Urinary bladder (tissue), 4 donors: ENCODE data around the gene ZPBP2. TPM values are rescaled to one million over a fixed set of nuclear protein-coding genes. Genes with fewer than 3 reads are reported as not detected.
A peak's percentile ranks its signal among the peaks of the same experiment; 100 is the strongest.

Experiments used
- DNase-seq: peaks from one replicate; pipeline ENCODE4 v3.0.0-alpha.2; 2015; ENCODE audit errors: extremely low spot score
- H3K27ac ChIP-seq: one replicate; pipeline ENCODE4 v1.5.1; 2013; ENCODE audit warnings: low read depth, mild to moderate bottlenecking, moderate library complexity
- H3K36me3 ChIP-seq: one replicate; pipeline ENCODE4 v1.6.1; 2013; ENCODE audit warnings: mild to moderate bottlenecking, moderate library complexity; ENCODE audit not compliant: insufficient read depth
- H3K4me1 ChIP-seq: one replicate; pipeline ENCODE4 v1.6.1; 2013; ENCODE audit warnings: mild to moderate bottlenecking, moderate library complexity; ENCODE audit not compliant: insufficient read depth
- H3K4me3 ChIP-seq: one replicate; pipeline ENCODE4 v1.5.1; 2013; ENCODE audit warnings: low read depth, low read length
- WGBS: extraction: QIAGEN DNeasy Blood & Tissue Kit; methylation state at CpG from one replicate; pipeline ENCODE4 v1.1.7; 2013; 5-methylcytosine and 5-hydroxymethylcytosine counted together
- polyA plus RNA-seq: library from polyadenylated mRNA; stranded (reverse); fragments of 200-250 nt; gene quantifications from one replicate; pipeline ENCODE4 v1.2.3, GENCODE V29; 2013
- small RNA-seq: library from RNA; depleted of rRNA; stranded (forward); fragments of <200 nt; gene quantifications from one replicate; pipeline ENCODE3, GENCODE V24; 2014
- total RNA-seq: library from RNA; depleted of rRNA; stranded (reverse); fragments of >200 nt; gene quantifications from one replicate; pipeline ENCODE4 v1.2.3, GENCODE V29; 2014
- donor health status: healthy with polysubstance abuse.
- donor health status: healthy.

ZPBP2 gene
- total and polyA plus RNA-seq, 2 donors: 0.06 TPM; not detected in 1

DNA sequence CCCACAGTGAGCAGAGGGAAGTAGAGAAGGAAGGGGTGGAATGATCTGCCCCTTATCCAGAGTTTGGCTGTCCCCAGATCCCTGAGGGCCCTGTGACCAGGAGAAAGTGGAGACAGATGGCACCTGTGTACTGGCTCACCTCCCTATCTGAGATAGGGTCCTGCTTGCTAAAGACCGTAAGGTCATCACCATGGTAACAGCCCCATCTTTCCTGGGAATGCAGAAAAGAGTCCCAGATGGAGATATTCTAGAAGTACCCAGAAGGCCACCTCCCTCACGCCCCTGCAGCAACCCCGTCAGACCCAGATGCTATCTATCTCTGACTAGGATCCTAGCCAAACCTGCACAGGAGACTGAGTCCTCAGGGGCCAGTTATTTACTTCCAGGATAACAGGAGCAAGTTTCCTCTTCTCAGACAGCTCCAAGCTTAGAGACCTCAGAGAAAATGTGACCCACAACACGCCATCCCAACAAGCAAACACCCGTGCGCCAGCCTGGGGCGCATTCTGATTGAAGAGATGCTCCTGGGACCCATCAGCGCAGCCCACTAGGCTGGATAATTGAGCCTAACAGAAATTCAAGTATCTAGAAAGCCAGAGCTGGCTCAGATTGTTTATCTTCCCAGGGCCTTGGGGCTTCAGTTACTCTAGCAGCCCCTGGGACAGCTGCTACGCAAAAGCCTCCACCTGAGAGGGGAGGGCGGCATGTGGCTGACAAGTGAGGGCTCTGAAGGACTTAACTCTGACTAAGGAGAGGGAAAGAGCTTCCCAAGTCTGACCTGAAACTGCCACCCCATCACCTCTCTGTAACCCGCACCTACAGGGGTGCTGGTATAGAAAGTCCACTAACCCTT lies 57.5 kb downstream of the ZPBP2 start:
- H3K4me1 ChIP-seq: peaks cover 4% of the 10 kb centered on the region

DNA sequence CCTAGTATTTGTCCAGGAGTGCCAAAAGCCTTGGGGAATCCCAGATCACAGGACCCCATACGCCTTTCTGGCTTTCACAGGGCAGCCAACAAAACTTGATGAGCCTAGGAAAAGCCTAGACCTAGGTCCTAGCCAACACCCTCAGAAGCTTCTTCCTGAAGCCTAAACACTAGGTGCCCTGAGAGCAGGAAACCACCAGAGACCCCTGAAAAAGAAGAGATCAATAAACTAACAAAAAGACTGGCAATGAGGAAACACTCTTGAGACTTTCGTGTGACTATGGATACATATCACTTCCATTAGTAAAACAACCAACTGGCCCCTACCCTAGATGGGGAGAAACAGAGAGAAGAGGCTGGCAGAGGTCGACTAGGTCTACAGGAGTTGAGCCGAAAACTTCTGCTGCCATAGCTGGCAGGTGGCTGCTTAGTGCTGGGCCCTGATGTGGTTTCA lies 58.2 kb downstream of the ZPBP2 start:
- Histone ChIP-seq H3K4me1 (peaks cover 4% of the 10 kb centered on the region), H3K36me3 (peaks cover 6% of the 10 kb centered on the region), H3K27ac (no peak overlapping the region), H3K4me3 (peak overlapping the region; percentile 84)
- 34% methylated on average over 4 of the region's 4 CpGs for WGBS
- no peak for DNase-seq

More for the DNA sequence above, 57.5 kb downstream of the ZPBP2 start:
- no peak overlapping the region for H3K4me3 ChIP-seq
- DNase-seq: no peak
- no peak overlapping the region for H3K27ac ChIP-seq
- peaks cover 8% of the 10 kb centered on the region for H3K36me3 ChIP-seq
- WGBS: 71% methylated on average over 11 of the region's 11 CpGs

- Histone ChIP-seq H3K4me3 (peak overlapping the region; percentile 84), H3K4me1 (peaks cover 4% of the 10 kb centered on the region), H3K36me3 (peaks cover 4% of the 10 kb centered on the region), H3K27ac (no peak overlapping the region)
- no peak for DNase-seq
- 3% methylated on average over 15 of the region's 15 CpGs for WGBS
These were observed 58.6 kb downstream of the ZPBP2 start for GRCh38 chr17:39926588-39927100.

Small RNAs within 50 kb of the gene (small RNA-seq; reads per million reads assigned to genes)
- not detected for gene AC090844.1

Other genes with a start within 250 kb of the ZPBP2 start
- 5.1 TPM for gene PPP1R1B, start 241.2 kb upstream of the ZPBP2 start, total RNA-seq
- 17.1 TPM for gene PPP1R1B, start 241.2 kb upstream of the ZPBP2 start, polyA plus RNA-seq
- 18.2 TPM for gene STARD3, start 231.1 kb upstream of the ZPBP2 start, total RNA-seq
- gene STARD3, start 231.1 kb upstream of the ZPBP2 start, polyA plus RNA-seq: 69.4 TPM
- 3.3 TPM for gene TCAP, start 202.9 kb upstream of the ZPBP2 start, total RNA-seq
- gene TCAP, start 202.9 kb upstream of the ZPBP2 start, polyA plus RNA-seq: 0.73 TPM
- gene PNMT, start 199.7 kb upstream of the ZPBP2 start, total RNA-seq: not detected
- 9.3 TPM for gene PNMT, start 199.7 kb upstream of the ZPBP2 start, polyA plus RNA-seq
- gene PGAP3, start 180.1 kb upstream of the ZPBP2 start, total RNA-seq: 10.0 TPM
- 19.1 TPM for gene PGAP3, start 180.1 kb upstream of the ZPBP2 start, polyA plus RNA-seq
- gene ERBB2, start 168.1 kb upstream of the ZPBP2 start, total RNA-seq: 60.5 TPM
- 38.3 TPM for gene ERBB2, start 168.1 kb upstream of the ZPBP2 start, polyA plus RNA-seq
- 7.9 TPM for gene MIEN1, start 137.7 kb upstream of the ZPBP2 start, total RNA-seq
- 60.5 TPM for gene MIEN1, start 137.7 kb upstream of the ZPBP2 start, polyA plus RNA-seq
- gene GRB7, start 130.3 kb upstream of the ZPBP2 start, total RNA-seq: 2.9 TPM
- 2.7 TPM for gene GRB7, start 130.3 kb upstream of the ZPBP2 start, polyA plus RNA-seq
- 1.2 TPM for gene IKZF3, start 3.9 kb upstream of the ZPBP2 start, total RNA-seq
- gene IKZF3, start 3.9 kb upstream of the ZPBP2 start, polyA plus RNA-seq: 0.58 TPM
- gene GSDMB, start 50.4 kb downstream of the ZPBP2 start, total RNA-seq: 14.2 TPM
- gene GSDMB, start 50.4 kb downstream of the ZPBP2 start, polyA plus RNA-seq: 7.8 TPM
- 59.8 TPM for gene ORMDL3, start 59.4 kb downstream of the ZPBP2 start, total RNA-seq
- 61.9 TPM for gene ORMDL3, start 59.4 kb downstream of the ZPBP2 start, polyA plus RNA-seq
- gene LRRC3C, start 59.5 kb downstream of the ZPBP2 start, total RNA-seq: not detected
- gene LRRC3C, start 59.5 kb downstream of the ZPBP2 start, polyA plus RNA-seq: not detected
- 0.21 TPM for gene GSDMA, start 94.8 kb downstream of the ZPBP2 start, total RNA-seq
- 0.41 TPM for gene GSDMA, start 94.8 kb downstream of the ZPBP2 start, polyA plus RNA-seq
- gene PSMD3, start 112.6 kb downstream of the ZPBP2 start, total RNA-seq: 36.0 TPM
- 80.6 TPM for gene PSMD3, start 112.6 kb downstream of the ZPBP2 start, polyA plus RNA-seq
- gene CSF3, start 147.2 kb downstream of the ZPBP2 start, total RNA-seq: not detected
- 2.3 TPM for gene CSF3, start 147.2 kb downstream of the ZPBP2 start, polyA plus RNA-seq
- 45.8 TPM for gene MED24, start 186.2 kb downstream of the ZPBP2 start, total RNA-seq
- gene MED24, start 186.2 kb downstream of the ZPBP2 start, polyA plus RNA-seq: 52.4 TPM
- gene THRA, start 194.8 kb downstream of the ZPBP2 start, total RNA-seq: 35.5 TPM
- 76.3 TPM for gene THRA, start 194.8 kb downstream of the ZPBP2 start, polyA plus RNA-seq
- gene NR1D1, start 232.4 kb downstream of the ZPBP2 start, total RNA-seq: 2.0 TPM
- gene NR1D1, start 232.4 kb downstream of the ZPBP2 start, polyA plus RNA-seq: 18.1 TPM